G401 (cell line): ENCODE data around the gene SLC22A7. TPM values are rescaled to one million over a fixed set of nuclear protein-coding genes. Genes with fewer than 3 reads are reported as not detected.
"Not testable (repeated sequence)": the region's sequence is repeated elsewhere in the genome, so short reads cannot be mapped to it uniquely, and the experiment has no call there.

Experiments used
- DNase-seq: peaks from one replicate; pipeline ENCODE4 v3.0.0-alpha.2; 2015; ENCODE audit warnings: low spot score
- in situ Hi-C: cut with HindIII; loops from 2 replicates; pipeline ENCODE4 v1.10.0; 2016; ENCODE audit warnings: low sequenced_read_pairs, mixed read lengths
- total RNA-seq: library from RNA; depleted of rRNA; stranded (reverse); fragments of >200 nt; shearing (Covaris generic); gene quantifications from 2 replicates; pipeline ENCODE4 v1.2.3, GENCODE V29; 2014

Gene SLC22A7
- total RNA-seq, 1 experiment from 2014 or later: not detected

GRCh38 chr6:43296780-43297497 lies 1.1 kb upstream of the SLC22A7 start:
- in situ Hi-C loops: no loop called here
- DNase-seq: no peak

GRCh38 chr6:43298565-43299337 lies 691 bp downstream of the SLC22A7 start:
- no peak for DNase-seq
- in situ Hi-C loops: no loop called here

GRCh38 chr6:43299338-43300293 lies 1.6 kb downstream of the SLC22A7 start:
- in situ Hi-C loops: no loop called here
- DNase-seq: no peak

GRCh38 chr6:43301081-43301870 lies 3.2 kb downstream of the SLC22A7 start:
- in situ Hi-C loops: no loop called here
- no peak for DNase-seq

- DNase-seq: no peak
- in situ Hi-C loops: no loop called here
Measured at GRCh38 chr6:43302126-43302525, 4.1 kb downstream of the SLC22A7 start.

GRCh38 chr6:43303006-43303405 lies 4.9 kb downstream of the SLC22A7 start:
- in situ Hi-C loops, DNase-seq: not testable (repeated sequence)

GRCh38 chr6:43303751-43304331 lies 5.8 kb downstream of the SLC22A7 start:
- in situ Hi-C loops: no loop called here

GRCh38 chr6:43304361-43304760 lies 6.3 kb downstream of the SLC22A7 start:
- no peak for DNase-seq
- in situ Hi-C loops: no loop called here

More at GRCh38 chr6:43303751-43304331, 5.8 kb downstream of the SLC22A7 start:
- DNase-seq: peak; percentile 7

- DNase-seq: no peak
- in situ Hi-C loops: no loop called here
Measured at GRCh38 chr6:43304882-43305281, 6.8 kb downstream of the SLC22A7 start.

- in situ Hi-C loops: no loop called here
Measured at GRCh38 chr6:43306086-43306485, 8.0 kb downstream of the SLC22A7 start.

GRCh38 chr6:43307451-43308100 lies 9.5 kb downstream of the SLC22A7 start:
- in situ Hi-C loops: no loop called here
- no peak for DNase-seq

More at GRCh38 chr6:43306086-43306485, 8.0 kb downstream of the SLC22A7 start:
- no peak for DNase-seq

GRCh38 chr6:43308101-43308989 lies 10.3 kb downstream of the SLC22A7 start, which contains the start of gene CRIP3:
Gene CRIP3 (minus strand): TSS chr6:43308826. CDS start chr6:43308792, 34 bp downstream.
- in situ Hi-C loops: no loop called here
- peak; percentile 39 for DNase-seq

- DNase-seq: no peak
- in situ Hi-C loops: no loop called here
Measured at GRCh38 chr6:43308990-43309477, 11.0 kb downstream of the SLC22A7 start.

GRCh38 chr6:43310134-43310533 lies 12.1 kb downstream of the SLC22A7 start:
- in situ Hi-C loops: no loop called here
- DNase-seq: no peak

- DNase-seq: no peak
- in situ Hi-C loops: no loop called here
Measured at GRCh38 chr6:43310624-43311023, 12.6 kb downstream of the SLC22A7 start.

- no peak for DNase-seq
- in situ Hi-C loops: no loop called here
Measured at GRCh38 chr6:43311666-43312065, 13.6 kb downstream of the SLC22A7 start.

GRCh38 chr6:43313813-43314212 lies 15.8 kb downstream of the SLC22A7 start:
- in situ Hi-C loops: no loop called here
- no peak for DNase-seq
